Gastrocnemius medialis (tissue), 4 donors: Measurements from ENCODE around the gene GCDH. TPM values are rescaled to one million over a fixed set of nuclear protein-coding genes. Genes with fewer than 3 reads are reported as not detected.

ENCODE experiments used
- ATAC-seq, 2 donors: fragments of 150-250 bp; one replicate each; pipeline ENCODE4 v1.9.1; 2016
- DNase-seq, 2 donors: peaks; one replicate each; pipeline ENCODE4 v3.0.0-alpha.2; 2019
- H3K27ac ChIP-seq, 4 donors: fragments of 200-600 bp; sonication (generic); 1 replicate in 1 of 4; 2 replicates in 3 of 4; pipeline ENCODE4 v1.5.1; 2016 to 2018; ENCODE audit warnings: mild to moderate bottlenecking in 2 of 4, moderate library complexity in 1 of 4
- H3K27me3 ChIP-seq, 3 donors: fragments of 200-600 bp; sonication (generic) in 2 of 3; 1 replicate in 1 of 3; 2 replicates in 2 of 3; pipeline versions ENCODE4 v1.5.1 to v1.6.0; 2016 to 2019; ENCODE audit warnings: mild to moderate bottlenecking in 1 of 3, moderate library complexity in 1 of 3
- H3K36me3 ChIP-seq, 2 donors: fragments of 200-600 bp; sonication (generic) in 1 of 2; one replicate each; pipeline ENCODE4 v1.5.1; 2017 to 2018
- H3K4me1 ChIP-seq, 2 donors: fragments of 200-600 bp; sonication (generic) in 1 of 2; one replicate each; pipeline ENCODE4 v1.5.1; 2016 to 2017; ENCODE audit warnings: mild to moderate bottlenecking in 2 of 2
- H3K4me3 ChIP-seq, 4 donors: fragments of 200-600 bp; sonication (generic) in 3 of 4; 1 replicate in 1 of 4; 2 replicates in 3 of 4; pipeline ENCODE4 v1.5.1; 2016 to 2019; ENCODE audit warnings: mild to moderate bottlenecking in 2 of 4
- H3K9me3 ChIP-seq, 3 donors: fragments of 200-600 bp; sonication (generic) in 2 of 3; 1 replicate in 1 of 3; 2 replicates in 2 of 3; pipeline ENCODE4 v1.5.1; 2016 to 2019
- POLR2A ChIP-seq, 2 donors: fragments of 450-650 bp; IDR thresholded peaks; one replicate each; pipeline ENCODE4 v1.6.1; 2017; ENCODE audit warnings: antibody characterized with exemption in 2 of 2, mild to moderate bottlenecking in 2 of 2, moderate library complexity in 2 of 2
- in situ Hi-C, 4 donors: fragments of 200-750 bp; cut with MboI; loops; one replicate each; pipeline versions ENCODE4 v1.15.0 to v1.8.0; 2017; ENCODE audit warnings: low sequenced_read_pairs in 4 of 4
- intact Hi-C: fragments of 100-400 bp; cut with DNase I; formaldehyde crosslinking; loops from one replicate; pipeline ENCODE4 v1.15.1; 2023; ENCODE audit warnings: low total_unique reads
- total RNA-seq, 4 donors: library from RNA; depleted of rRNA; stranded (reverse); fragments of >200 nt; gene quantifications; one replicate each; pipeline versions ENCODE4 v1.1.0 to v1.2.3, GENCODE V29; 2016
- TF ChIP-seq, protein P1 (sequence below), 5 experiments: fragments of 450-650 bp in 3 of 5; fragments of 200-600 bp in 2 of 5; sonication (generic) in 2 of 5; IDR thresholded peaks in 4 of 5; conservative IDR thresholded peaks in 1 of 5; 1 replicate in 4 of 5; 2 replicates in 1 of 5; pipeline ENCODE4 v1.5.1; 2016 to 2019; ENCODE audit warnings: antibody characterized with exemption in 5 of 5, mild to moderate bottlenecking in 3 of 5, moderate library complexity in 3 of 5

The GCDH gene
- total RNA-seq, 4 donors from 2014 or later: 35.6 to 83.8 (median 54.1) TPM

DNA sequence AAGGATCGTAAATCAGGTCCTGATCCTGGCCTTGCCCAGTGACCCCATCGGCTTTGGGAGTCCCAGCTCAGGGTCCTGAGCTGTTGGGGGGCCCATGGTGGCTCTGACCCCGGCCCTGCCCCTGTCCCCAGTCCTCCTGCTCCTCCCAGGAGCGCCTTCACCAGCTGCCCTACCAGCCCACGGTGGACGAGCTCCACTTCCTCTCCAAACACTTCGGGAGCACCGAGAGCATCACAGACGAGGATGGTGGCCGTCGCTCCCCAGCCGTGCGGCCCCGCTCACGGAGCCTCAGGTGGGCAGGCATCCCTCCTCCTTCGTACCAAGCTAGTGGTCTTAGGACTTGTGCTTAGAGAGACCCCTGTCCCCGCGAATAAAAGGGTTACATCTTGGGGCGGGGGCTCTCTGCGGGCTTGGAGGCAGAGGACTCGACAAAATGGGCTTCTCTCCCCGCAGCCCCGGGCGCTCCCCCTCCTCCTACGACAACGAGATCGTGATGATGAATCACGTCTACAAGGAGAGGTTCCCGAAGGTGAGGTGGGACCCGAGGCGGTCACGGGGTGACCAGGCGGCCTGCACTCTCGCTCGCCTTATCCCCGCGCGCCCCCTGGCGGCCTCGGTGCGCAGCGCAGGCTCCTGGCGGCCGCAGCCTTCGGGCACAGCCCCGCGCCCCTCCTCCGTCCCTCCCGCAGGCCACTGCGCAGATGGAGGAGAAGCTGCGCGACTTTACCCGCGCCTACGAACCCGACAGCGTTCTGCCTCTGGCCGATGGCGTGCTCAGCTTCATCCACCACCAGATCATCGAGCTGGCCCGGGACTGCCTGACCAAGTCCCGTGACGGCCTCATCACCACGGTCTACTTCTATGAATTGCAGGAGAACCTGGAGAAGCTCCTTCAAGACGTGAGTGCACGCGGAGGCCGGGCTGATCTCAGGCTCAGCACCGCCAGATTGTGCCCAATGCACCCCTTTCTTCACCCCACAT, 43.5 kb upstream of the GCDH start:
- DNase-seq (peak; percentile 57 to 78), ATAC-seq (peak; percentile 90 to 93)
- no peaks in the 10 kb centered on the region for H3K36me3 ChIP-seq
- H3K27ac ChIP-seq: peak overlapping the region in 1 of 4 donors; percentile 28
- no peak for TF ChIP-seq POLR2A (IDR thresholded peaks at IDR 0.05)
- TF ChIP-seq, protein P1, sequence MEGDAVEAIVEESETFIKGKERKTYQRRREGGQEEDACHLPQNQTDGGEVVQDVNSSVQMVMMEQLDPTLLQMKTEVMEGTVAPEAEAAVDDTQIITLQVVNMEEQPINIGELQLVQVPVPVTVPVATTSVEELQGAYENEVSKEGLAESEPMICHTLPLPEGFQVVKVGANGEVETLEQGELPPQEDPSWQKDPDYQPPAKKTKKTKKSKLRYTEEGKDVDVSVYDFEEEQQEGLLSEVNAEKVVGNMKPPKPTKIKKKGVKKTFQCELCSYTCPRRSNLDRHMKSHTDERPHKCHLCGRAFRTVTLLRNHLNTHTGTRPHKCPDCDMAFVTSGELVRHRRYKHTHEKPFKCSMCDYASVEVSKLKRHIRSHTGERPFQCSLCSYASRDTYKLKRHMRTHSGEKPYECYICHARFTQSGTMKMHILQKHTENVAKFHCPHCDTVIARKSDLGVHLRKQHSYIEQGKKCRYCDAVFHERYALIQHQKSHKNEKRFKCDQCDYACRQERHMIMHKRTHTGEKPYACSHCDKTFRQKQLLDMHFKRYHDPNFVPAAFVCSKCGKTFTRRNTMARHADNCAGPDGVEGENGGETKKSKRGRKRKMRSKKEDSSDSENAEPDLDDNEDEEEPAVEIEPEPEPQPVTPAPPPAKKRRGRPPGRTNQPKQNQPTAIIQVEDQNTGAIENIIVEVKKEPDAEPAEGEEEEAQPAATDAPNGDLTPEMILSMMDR (IDR thresholded peaks at IDR 0.05 in 4 of 5, conservative IDR thresholded peaks at IDR 0.05 in 1 of 5): peak; percentile 95 to 99 (median 98)
- peaks cover 5 to 6% of the 10 kb centered on the region in 2 donors for H3K4me1 ChIP-seq
- H3K9me3 ChIP-seq: no peaks in the 10 kb centered on the region
- peak overlapping the region in 3 of 4 donors; percentile 23 to 39 (median 24) for H3K4me3 ChIP-seq
- intact Hi-C loops (loop anchor here (1.0 to 2.0 kb wide), 3 partner anchors 41 to 87 kb away; partner anchors contain the start of gene RNASEH2A), in situ Hi-C loops (loop anchor here (5.0 to 10.0 kb wide), 3 partner anchors 80 to 90 kb away; no protein-coding TSS in a partner anchor)
- peaks cover 19 to 22% (median 19%) of the 10 kb centered on the region in 3 donors for H3K27me3 ChIP-seq

DNA sequence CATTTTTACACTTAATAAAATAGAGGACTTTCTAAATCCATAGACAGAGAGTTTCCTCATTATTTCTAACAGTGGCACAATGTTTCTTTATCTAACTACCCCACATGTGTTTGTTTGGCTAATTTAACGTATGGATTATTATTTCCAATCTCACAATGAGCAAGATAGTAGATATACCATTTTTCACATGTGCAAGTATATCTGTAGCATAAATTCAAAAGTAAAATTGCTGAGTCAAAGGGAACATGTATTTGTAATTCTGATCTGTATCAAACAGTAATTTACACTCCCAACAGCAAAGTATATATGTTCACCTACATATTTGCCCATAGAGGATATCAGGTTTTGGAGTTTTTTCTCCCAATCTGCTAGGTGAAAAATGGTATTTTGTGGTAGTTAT, 34.3 kb upstream of the GCDH start:
- H3K27ac ChIP-seq: no peak overlapping the region
- TF ChIP-seq, protein P1 (IDR thresholded peaks at IDR 0.05 in 4 of 5, conservative IDR thresholded peaks at IDR 0.05 in 1 of 5): no peak
- TF ChIP-seq POLR2A (IDR thresholded peaks at IDR 0.05): no peak
- in situ Hi-C loops: no loop called here
- DNase-seq: no peak
- no peak overlapping the region for H3K4me3 ChIP-seq
- intact Hi-C loops: no loop called here
- H3K27me3 ChIP-seq: no peaks in the 10 kb centered on the region
- ATAC-seq: no peak
- no peaks in the 10 kb centered on the region for H3K9me3 ChIP-seq
- no peaks in the 10 kb centered on the region for H3K36me3 ChIP-seq
- H3K4me1 ChIP-seq: no peaks in the 10 kb centered on the region

DNA sequence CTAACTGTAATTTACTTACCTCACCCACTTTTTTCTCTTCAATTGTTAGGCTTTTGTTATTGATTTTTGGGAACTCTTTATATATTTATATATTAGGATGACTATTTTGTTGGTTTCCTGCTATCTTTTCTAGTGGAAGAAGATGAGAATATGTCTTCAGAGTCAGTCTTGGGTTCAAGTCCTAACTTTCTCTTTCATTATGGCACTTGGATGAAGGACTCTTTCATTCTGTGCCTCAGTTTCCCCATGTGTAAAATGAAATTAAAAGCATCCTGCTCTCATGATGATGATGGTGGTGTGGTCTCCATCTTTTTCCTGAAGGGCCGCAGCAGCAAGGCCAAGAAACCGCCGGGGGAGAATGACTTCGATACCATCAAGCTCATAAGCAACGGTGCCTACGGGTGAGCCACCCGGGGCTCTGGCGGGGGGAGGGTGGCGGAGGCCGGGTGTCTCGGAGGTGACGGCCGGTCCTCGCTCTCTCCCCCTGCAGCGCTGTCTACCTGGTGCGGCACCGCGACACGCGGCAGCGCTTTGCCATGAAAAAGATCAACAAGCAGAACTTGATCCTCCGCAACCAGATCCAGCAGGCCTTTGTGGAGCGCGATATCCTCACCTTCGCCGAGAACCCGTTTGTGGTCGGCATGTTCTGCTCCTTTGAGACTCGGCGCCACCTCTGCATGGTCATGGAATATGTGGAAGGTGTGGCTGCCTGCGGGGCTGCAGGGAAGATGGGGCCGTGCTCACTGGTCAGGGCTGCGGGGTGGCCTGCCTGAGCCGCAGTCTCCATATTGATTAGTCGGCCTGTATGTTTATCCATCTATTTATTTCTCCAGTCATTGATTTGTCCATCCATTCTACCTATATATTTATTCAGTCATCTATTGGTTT, 32.7 kb upstream of the GCDH start:
- Histone ChIP-seq H3K9me3 (no peaks in the 10 kb centered on the region), H3K36me3 (no peaks in the 10 kb centered on the region), H3K4me1 (no peaks in the 10 kb centered on the region), H3K4me3 (no peak overlapping the region), H3K27ac (no peak overlapping the region), H3K27me3 (peaks cover 0 to 2% (median 0%) of the 10 kb centered on the region in 3 donors)
- in situ Hi-C loops (no loop called here), intact Hi-C loops (no loop called here)
- no peak for TF ChIP-seq POLR2A (IDR thresholded peaks at IDR 0.05)
- TF ChIP-seq, protein P1 (IDR thresholded peaks at IDR 0.05 in 4 of 5, conservative IDR thresholded peaks at IDR 0.05 in 1 of 5): no peak
- no peak for ATAC-seq
- DNase-seq: no peak

DNA sequence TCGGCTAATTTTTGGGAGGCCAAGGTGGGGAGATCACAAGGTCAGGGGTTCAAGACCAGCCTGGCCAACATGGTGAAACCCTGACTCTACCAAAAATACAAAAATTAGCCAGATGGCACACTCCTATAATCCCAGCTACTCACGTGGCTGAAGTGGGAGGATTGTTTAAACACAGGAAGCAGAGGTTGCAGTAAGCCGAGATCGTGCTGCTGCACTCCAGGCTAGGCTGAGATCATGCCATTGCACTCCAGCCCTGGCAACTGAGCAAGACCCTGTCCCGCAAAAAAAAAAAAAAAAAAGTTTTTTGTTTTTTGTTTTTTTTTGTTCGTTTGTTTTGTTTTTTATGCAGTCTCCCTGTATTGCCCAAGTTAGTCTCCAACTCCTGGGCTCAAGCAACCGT, 31.4 kb upstream of the GCDH start:
- TF ChIP-seq POLR2A (IDR thresholded peaks at IDR 0.05): no peak
- TF ChIP-seq, protein P1 (IDR thresholded peaks at IDR 0.05 in 4 of 5, conservative IDR thresholded peaks at IDR 0.05 in 1 of 5): no peak
- Histone ChIP-seq H3K27me3 (peaks cover 0 to 2% (median 0%) of the 10 kb centered on the region in 3 donors), H3K4me1 (no peaks in the 10 kb centered on the region), H3K4me3 (no peak overlapping the region), H3K36me3 (no peaks in the 10 kb centered on the region), H3K27ac (no peak overlapping the region), H3K9me3 (no peaks in the 10 kb centered on the region)
- in situ Hi-C loops (no loop called here), intact Hi-C loops (no loop called here)
- no peak for DNase-seq
- no peak for ATAC-seq
